DOHH2 (cell line): ENCODE results near the gene ITPR2.

Experiments
- H3F3A ChIP-seq: fragments of 200-600 bp; sonication (generic), shearing (Covaris generic); 2 replicates; pipeline ENCODE4 v1.6.0; 2016; ENCODE audit warnings: antibody characterized with exemption, mild to moderate bottlenecking; ENCODE audit not compliant: control insufficient read depth, insufficient read depth
- H3K27ac ChIP-seq: fragments of 200-600 bp; sonication (generic); 2 replicates; pipeline ENCODE4 v1.5.1; 2014; ENCODE audit warnings: low read depth, mild to moderate bottlenecking, low read length, moderate library complexity
- H3K27me3 ChIP-seq: fragments of 200-600 bp; sonication (generic); 2 replicates; pipeline ENCODE4 v1.6.1; 2014; ENCODE audit warnings: mild to moderate bottlenecking, low read length, mixed read lengths; ENCODE audit not compliant: control insufficient read depth
- H3K36me3 ChIP-seq: fragments of 200-600 bp; sonication (generic); 2 replicates; pipeline ENCODE4 v1.6.1; 2014; ENCODE audit warnings: mild to moderate bottlenecking, low read length, moderate library complexity, mixed read lengths; ENCODE audit not compliant: control insufficient read depth
- H3K4me1 ChIP-seq: fragments of 200-600 bp; sonication (generic); 2 replicates; pipeline ENCODE4 v1.6.1; 2014; ENCODE audit warnings: mild to moderate bottlenecking, low read length, mixed read lengths; ENCODE audit not compliant: control insufficient read depth
- H3K4me2 ChIP-seq: fragments of 200-600 bp; sonication (generic); 2 replicates; pipeline ENCODE4 v1.6.0; 2014; ENCODE audit warnings: mild to moderate bottlenecking, low read length, moderate library complexity
- H3K4me3 ChIP-seq: fragments of 200-600 bp; sonication (generic); 2 replicates; pipeline ENCODE4 v1.5.1; 2014; ENCODE audit warnings: mild to moderate bottlenecking, low read length, mixed read lengths
- H3K79me2 ChIP-seq: fragments of 200-600 bp; sonication (generic); 2 replicates; pipeline ENCODE4 v1.6.1; 2014; ENCODE audit warnings: mild to moderate bottlenecking, low read length, mixed read lengths; ENCODE audit not compliant: control insufficient read depth
- H3K9me2 ChIP-seq: fragments of 200-600 bp; sonication (generic); replicated peaks from 2 replicates; pipeline ENCODE4 v1.6.1; 2014; ENCODE audit warnings: mild to moderate bottlenecking, low read length, mixed read lengths; ENCODE audit not compliant: control insufficient read depth
- H3K9me3 ChIP-seq: fragments of 200-600 bp; sonication (generic); 2 replicates; pipeline ENCODE4 v1.6.1; 2014; ENCODE audit warnings: antibody characterized with exemption, low read length, mixed read lengths; ENCODE audit not compliant: control insufficient read depth, insufficient read depth
- H4K20me1 ChIP-seq: fragments of 200-600 bp; sonication (generic); 2 replicates; pipeline ENCODE4 v1.6.0; 2014; ENCODE audit warnings: low read depth, mild to moderate bottlenecking, antibody characterized with exemption, low read length, moderate library complexity; ENCODE audit not compliant: control insufficient read depth, insufficient read depth
- EZH2phosphoT487 ChIP-seq: fragments of 200-600 bp; sonication (generic); IDR thresholded peaks from 2 replicates; pipeline ENCODE4 v1.6.1; 2017; ENCODE audit warnings: borderline replicate concordance, mild to moderate bottlenecking, antibody characterized with exemption, low read length, moderate library complexity, mixed read lengths
- TF ChIP-seq, protein P1 (sequence below): fragments of 200-600 bp; sonication (generic); IDR thresholded peaks from one replicate; pipeline ENCODE4 v1.5.1; 2014; ENCODE audit warnings: antibody characterized with exemption, mild to moderate bottlenecking, low read depth, low read length; ENCODE audit not compliant: poor library complexity, severe bottlenecking

ITPR2 gene

GRCh38 chr12:26632756-26633155 is 200.2 kb downstream of the ITPR2 start:
- TF ChIP-seq, protein P1, sequence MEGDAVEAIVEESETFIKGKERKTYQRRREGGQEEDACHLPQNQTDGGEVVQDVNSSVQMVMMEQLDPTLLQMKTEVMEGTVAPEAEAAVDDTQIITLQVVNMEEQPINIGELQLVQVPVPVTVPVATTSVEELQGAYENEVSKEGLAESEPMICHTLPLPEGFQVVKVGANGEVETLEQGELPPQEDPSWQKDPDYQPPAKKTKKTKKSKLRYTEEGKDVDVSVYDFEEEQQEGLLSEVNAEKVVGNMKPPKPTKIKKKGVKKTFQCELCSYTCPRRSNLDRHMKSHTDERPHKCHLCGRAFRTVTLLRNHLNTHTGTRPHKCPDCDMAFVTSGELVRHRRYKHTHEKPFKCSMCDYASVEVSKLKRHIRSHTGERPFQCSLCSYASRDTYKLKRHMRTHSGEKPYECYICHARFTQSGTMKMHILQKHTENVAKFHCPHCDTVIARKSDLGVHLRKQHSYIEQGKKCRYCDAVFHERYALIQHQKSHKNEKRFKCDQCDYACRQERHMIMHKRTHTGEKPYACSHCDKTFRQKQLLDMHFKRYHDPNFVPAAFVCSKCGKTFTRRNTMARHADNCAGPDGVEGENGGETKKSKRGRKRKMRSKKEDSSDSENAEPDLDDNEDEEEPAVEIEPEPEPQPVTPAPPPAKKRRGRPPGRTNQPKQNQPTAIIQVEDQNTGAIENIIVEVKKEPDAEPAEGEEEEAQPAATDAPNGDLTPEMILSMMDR: no peak
- TF ChIP-seq EZH2phosphoT487: no peak

GRCh38 chr12:26631846-26632245 is 201.1 kb downstream of the ITPR2 start:
- Histone ChIP-seq H3K36me3 (peaks cover 4% of the 10 kb centered on the region; the same call in 1 of the 2 replicates), H3K4me1 (no peaks in the 10 kb centered on the region), H3K27me3 (no peaks in the 10 kb centered on the region), H3K9me2 (no peaks in the 10 kb centered on the region), H3K79me2 (no peaks in the 10 kb centered on the region), H3K4me3 (no peak overlapping the region), H3F3A (no peaks in the 10 kb centered on the region), H3K4me2 (no peak overlapping the region), H3K27ac (no peak overlapping the region), H3K9me3 (no peaks in the 10 kb centered on the region), H4K20me1 (no peaks in the 10 kb centered on the region)
- TF ChIP-seq, protein P1: no peak
- no peak for TF ChIP-seq EZH2phosphoT487

More at GRCh38 chr12:26632756-26633155, 200.2 kb downstream of the ITPR2 start:
- Histone ChIP-seq H3K4me3 (no peak overlapping the region), H3K27me3 (no peaks in the 10 kb centered on the region), H3K9me3 (no peaks in the 10 kb centered on the region), H3K4me1 (no peaks in the 10 kb centered on the region), H3F3A (no peaks in the 10 kb centered on the region), H3K79me2 (no peaks in the 10 kb centered on the region), H4K20me1 (no peaks in the 10 kb centered on the region), H3K27ac (no peak overlapping the region), H3K9me2 (no peaks in the 10 kb centered on the region), H3K4me2 (no peak overlapping the region), H3K36me3 (no peaks in the 10 kb centered on the region; the same call in 1 of the 2 replicates)

- H3K27ac ChIP-seq: no peak overlapping the region
- H3F3A ChIP-seq: no peaks in the 10 kb centered on the region
- H3K79me2 ChIP-seq: no peaks in the 10 kb centered on the region
- H3K9me2 ChIP-seq: no peaks in the 10 kb centered on the region
- no peaks in the 10 kb centered on the region for H3K9me3 ChIP-seq
- H3K4me3 ChIP-seq: no peak overlapping the region
- TF ChIP-seq, protein P1: no peak
- TF ChIP-seq EZH2phosphoT487: no peak
- H3K27me3 ChIP-seq: no peaks in the 10 kb centered on the region
- no peaks in the 10 kb centered on the region for H4K20me1 ChIP-seq
- H3K36me3 ChIP-seq: peaks cover 6% of the 10 kb centered on the region; the same call in 1 of the 2 replicates
- H3K4me1 ChIP-seq: no peaks in the 10 kb centered on the region
- no peak overlapping the region for H3K4me2 ChIP-seq
These were observed 202.4 kb downstream of the ITPR2 start for GRCh38 chr12:26630546-26631027.

- Histone ChIP-seq H3K9me3 (no peaks in the 10 kb centered on the region), H3K27me3 (no peaks in the 10 kb centered on the region), H3K4me2 (no peak overlapping the region), H3K9me2 (no peaks in the 10 kb centered on the region), H3K79me2 (no peaks in the 10 kb centered on the region), H3K4me3 (no peak overlapping the region), H3K36me3 (peaks cover 7% of the 10 kb centered on the region; the same call in 1 of the 2 replicates), H4K20me1 (no peaks in the 10 kb centered on the region), H3F3A (no peaks in the 10 kb centered on the region), H3K27ac (no peak overlapping the region), H3K4me1 (no peaks in the 10 kb centered on the region)
- TF ChIP-seq, protein P1: no peak
- TF ChIP-seq EZH2phosphoT487: no peak
These were observed 203.1 kb downstream of the ITPR2 start for GRCh38 chr12:26629864-26630263.
